Endodermal cell (in vitro differentiated cells): ENCODE measurements around the gene UQCC2. TPM values are rescaled to one million over a fixed set of nuclear protein-coding genes. Genes with fewer than 3 reads are reported as not detected.

ENCODE experiments used
- DNase-seq: peaks from one replicate; pipeline ENCODE4 v3.0.0-alpha.2; 2017
- H3K27ac ChIP-seq: 2 replicates; pipeline ENCODE4 v1.5.1; 2013; ENCODE audit warnings: mild to moderate bottlenecking, low read depth, low read length, moderate library complexity
- H3K27me3 ChIP-seq: 2 replicates; pipeline ENCODE4 v1.6.1; 2013; ENCODE audit warnings: mild to moderate bottlenecking, low read length, moderate library complexity; ENCODE audit not compliant: insufficient read depth, control insufficient read depth, poor library complexity, severe bottlenecking
- H3K36me3 ChIP-seq: 2 replicates; pipeline ENCODE4 v1.7.0; 2013; ENCODE audit warnings: mild to moderate bottlenecking, low read length, moderate library complexity; ENCODE audit not compliant: control insufficient read depth, insufficient read depth
- H3K4me1 ChIP-seq: one replicate; pipeline ENCODE4 v1.7.0; 2013; ENCODE audit warnings: low read length; ENCODE audit not compliant: control insufficient read depth, insufficient read depth
- H3K4me3 ChIP-seq: 2 replicates; pipeline ENCODE4 v1.5.1; 2013; ENCODE audit warnings: mild to moderate bottlenecking, low read length, moderate library complexity
- H3K9ac ChIP-seq: 2 replicates; pipeline ENCODE4 v1.6.1; 2013; ENCODE audit warnings: mild to moderate bottlenecking, low read length, moderate library complexity; ENCODE audit not compliant: poor library complexity, severe bottlenecking; ENCODE audit errors: extremely low read depth
- H3K9me3 ChIP-seq: 2 replicates; pipeline ENCODE4 v1.6.1; 2013; ENCODE audit warnings: mild to moderate bottlenecking, low read length, moderate library complexity; ENCODE audit not compliant: control insufficient read depth
- H3K27ac Mint-ChIP-seq: 2 replicates; pipeline ENCODE4 v1.8.0; 2020; ENCODE audit warnings: mixed read lengths
- H3K27me3 Mint-ChIP-seq: 2 replicates; pipeline ENCODE4 v1.8.0; 2021; ENCODE audit warnings: mild to moderate bottlenecking, mixed read lengths; ENCODE audit not compliant: insufficient read depth
- H3K36me3 Mint-ChIP-seq: 2 replicates; pipeline ENCODE4 v1.8.0; 2020; ENCODE audit warnings: low read depth, mixed read lengths
- H3K4me1 Mint-ChIP-seq: 2 replicates; pipeline ENCODE4 v1.8.0; 2020; ENCODE audit warnings: mixed read lengths
- H3K4me3 Mint-ChIP-seq: 2 replicates; pipeline ENCODE4 v1.8.0; 2020; ENCODE audit warnings: mild to moderate bottlenecking, moderate library complexity, mixed read lengths
- H3K9me3 Mint-ChIP-seq: 2 replicates; pipeline ENCODE4 v1.8.0; 2020; ENCODE audit warnings: mild to moderate bottlenecking, mixed read lengths
- CTCF ChIP-seq: fragments of 200-600 bp; sonication (generic); conservative IDR thresholded peaks from 2 replicates; pipeline ENCODE4 v1.5.0; 2021; ENCODE audit warnings: antibody characterized with exemption, mild to moderate bottlenecking
- WGBS, 2 experiments: methylation state at CpG; one replicate each; pipeline versions ENCODE4 v1.1.5 to v1.1.7; 2013; ENCODE audit warnings: missing lambda C conversion rate in 2 of 2, mixed read lengths in 1 of 2; ENCODE audit not compliant: insufficient coverage in 1 of 2, insufficient read length in 1 of 2; 5-methylcytosine and 5-hydroxymethylcytosine counted together
- total RNA-seq, 2 donors: library from RNA; stranded (reverse); fragmentation: NEBNext Ultra II Directional in 1 of 2; extraction: Animal tissue kit (Norgen Biotek cat#: 25700) in 1 of 2; gene quantifications; 2 replicates in 1 of 2; 3 replicates in 1 of 2; pipeline ENCODE4 v1.2.1, GENCODE V29; 2021

The UQCC2 gene
- total RNA-seq, 2 donors from 2014 or later = 120 to 174 TPM

- no peak overlapping the region for H3K4me3 ChIP-seq
- no peaks in the 10 kb centered on the region for H3K9me3 ChIP-seq
- no peaks in the 10 kb centered on the region for H3K9me3 Mint-ChIP-seq
- peaks cover 31% of the 10 kb centered on the region for H3K4me1 Mint-ChIP-seq
- no peak overlapping the region for H3K9ac ChIP-seq
- H3K4me3 Mint-ChIP-seq = no peak overlapping the region
- peak overlapping the region; percentile 55 for H3K27ac ChIP-seq
- 93 to 100% methylated on average over 1 of the region's 1 CpG for WGBS, 2 experiments
- H3K36me3 Mint-ChIP-seq = no peaks in the 10 kb centered on the region
- TF ChIP-seq CTCF = no peak
- H3K4me1 ChIP-seq = peaks cover 23% of the 10 kb centered on the region
- no peak for DNase-seq
- no peaks in the 10 kb centered on the region for H3K36me3 ChIP-seq
- no peak overlapping the region for H3K27ac Mint-ChIP-seq
- peaks cover 3% of the 10 kb centered on the region for H3K27me3 Mint-ChIP-seq
- H3K27me3 ChIP-seq = no peaks in the 10 kb centered on the region
These were observed 41.1 kb upstream of the UQCC2 start for GRCh38 chr6:33752646-33753015.

GRCh38 chr6:33751771-33752645 is 40.5 kb upstream of the UQCC2 start:
- Histone ChIP-seq H3K4me1 (peaks cover 26% of the 10 kb centered on the region), H3K4me3 (no peak overlapping the region), H3K9me3 (no peaks in the 10 kb centered on the region), H3K9ac (no peak overlapping the region), H3K27me3 (no peaks in the 10 kb centered on the region), H3K36me3 (no peaks in the 10 kb centered on the region), H3K27ac (peak overlapping the region; percentile 55)
- no peak overlapping the region for H3K27ac Mint-ChIP-seq
- H3K4me1 Mint-ChIP-seq = peaks cover 37% of the 10 kb centered on the region
- WGBS, 2 experiments = 89 to 91% methylated on average over 7 to 15 of the region's 15 CpGs
- no peak overlapping the region for H3K4me3 Mint-ChIP-seq
- DNase-seq = no peak
- no peak for TF ChIP-seq CTCF
- H3K9me3 Mint-ChIP-seq = no peaks in the 10 kb centered on the region
- no peaks in the 10 kb centered on the region for H3K36me3 Mint-ChIP-seq
- peaks cover 8% of the 10 kb centered on the region for H3K27me3 Mint-ChIP-seq

- 91 to 92% methylated on average over 7 to 11 of the region's 11 CpGs for WGBS, 2 experiments
- H3K27ac ChIP-seq = no peak overlapping the region
- no peaks in the 10 kb centered on the region for H3K9me3 ChIP-seq
- no peak for TF ChIP-seq CTCF
- no peaks in the 10 kb centered on the region for H3K9me3 Mint-ChIP-seq
- no peak overlapping the region for H3K4me3 Mint-ChIP-seq
- no peak overlapping the region for H3K27ac Mint-ChIP-seq
- H3K4me3 ChIP-seq = no peak overlapping the region
- no peak for DNase-seq
- peaks cover 26% of the 10 kb centered on the region for H3K4me1 ChIP-seq
- H3K9ac ChIP-seq = no peak overlapping the region
- no peaks in the 10 kb centered on the region for H3K27me3 ChIP-seq
- H3K36me3 ChIP-seq = no peaks in the 10 kb centered on the region
- H3K4me1 Mint-ChIP-seq = peaks cover 42% of the 10 kb centered on the region
- H3K27me3 Mint-ChIP-seq = peaks cover 8% of the 10 kb centered on the region
- no peaks in the 10 kb centered on the region for H3K36me3 Mint-ChIP-seq
These were observed 38.9 kb upstream of the UQCC2 start for GRCh38 chr6:33750244-33750991.
